ENCODE results near the gene ODF4. TPM values are rescaled to one million over a fixed set of nuclear protein-coding genes. Genes with fewer than 3 reads are reported as not detected.

Gene ODF4
- total RNA-seq, 1 experiment from 2014 or later, result not detected

- intact Hi-C loops (cut with micrococcal nuclease), result no loop called here
- CTCF ChIA-PET, result interaction anchor here (0.8 to 0.9 kb wide), 2 partner anchors 22 to 38 kb away, joined by 3 read pairs; partner anchors contain the start of gene RNF222
- no TSS peak for BruUV-seq (replicated peaks)
- Mint-ChIP-seq H3K9me3 (ENCODE audit: unreplicated experiment) (no peaks in the 10 kb centered on the region), H3K4me1 (ENCODE audit: insufficient read depth, unreplicated experiment) (peaks cover 10% of the 10 kb centered on the region), H3K27me3 (ENCODE audit: insufficient read depth, unreplicated experiment) (no peaks in the 10 kb centered on the region), H3K27ac (ENCODE audit: low read depth, unreplicated experiment) (peak overlapping the region; percentile 17), H3K36me3 (ENCODE audit: insufficient read depth, unreplicated experiment) (no peaks in the 10 kb centered on the region), H3K4me3 (ENCODE audit: unreplicated experiment) (no peak overlapping the region)
- peak; percentile 78 for DNase-seq (ENCODE audit: unreplicated experiment)
- POLR2A ChIA-PET, result interaction anchor here (0.7 to 3.1 kb wide), 7 partner anchors 17 to 77 kb away, joined by 3 to 16 read pairs (median 4); partner anchors contain the start of genes KRABD2 and SLC25A35
- TF ChIP-seq CTCF (IDR thresholded peaks at IDR 0.05; ENCODE audit: unreplicated experiment), result no peak
Measured at GRCh38 chr17:8359769-8360168, 20.1 kb downstream of the ODF4 start.

DNA sequence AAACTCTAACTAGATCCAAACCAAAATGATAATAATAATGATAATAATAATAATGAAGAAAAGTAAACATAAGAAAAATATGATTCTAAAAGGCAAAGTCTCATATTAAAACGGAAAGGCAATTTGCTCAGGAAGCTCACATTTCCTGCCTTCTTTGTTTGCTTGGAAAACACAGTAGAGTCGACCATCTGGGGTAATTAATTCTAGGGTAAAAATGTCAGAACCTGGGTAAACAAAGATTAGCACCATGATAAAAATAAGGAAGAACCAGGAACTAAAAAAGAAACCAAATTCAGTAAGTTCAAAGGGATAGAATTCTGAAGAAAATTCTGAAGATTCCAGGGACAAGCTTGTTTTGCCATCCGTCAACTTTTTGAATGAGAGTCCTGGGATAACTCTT, 20.6 kb downstream of the ODF4 start:
- Mint-ChIP-seq H3K36me3 (ENCODE audit: insufficient read depth, unreplicated experiment) (no peaks in the 10 kb centered on the region), H3K9me3 (ENCODE audit: unreplicated experiment) (no peaks in the 10 kb centered on the region), H3K4me1 (ENCODE audit: insufficient read depth, unreplicated experiment) (peaks cover 10% of the 10 kb centered on the region), H3K27me3 (ENCODE audit: insufficient read depth, unreplicated experiment) (no peaks in the 10 kb centered on the region), H3K27ac (ENCODE audit: low read depth, unreplicated experiment) (peak overlapping the region; percentile 17), H3K4me3 (ENCODE audit: unreplicated experiment) (no peak overlapping the region)
- no peak for TF ChIP-seq CTCF (IDR thresholded peaks at IDR 0.05; ENCODE audit: unreplicated experiment)
- intact Hi-C loops (cut with micrococcal nuclease), result no loop called here
- DNase-seq (ENCODE audit: unreplicated experiment), result no peak
- BruUV-seq (replicated peaks), result no TSS peak
- ChIA-PET POLR2A (interaction anchor here (0.7 to 3.1 kb wide), 9 partner anchors 16 to 77 kb away, joined by 3 to 16 read pairs (median 4); partner anchors contain the start of genes KRABD2, RANGRF and SLC25A35), CTCF (interaction anchor here (0.6 to 0.9 kb wide), 4 partner anchors 22 to 563 kb away, joined by 3 to 4 read pairs (median 3); partner anchors contain the start of gene RNF222)

- POLR2A ChIA-PET, result interaction anchor here (0.6 to 3.1 kb wide), 8 partner anchors 16 to 204 kb away, joined by 3 to 16 read pairs (median 3); partner anchors contain the start of genes KRABD2 and RANGRF
- H3K4me3 Mint-ChIP-seq (ENCODE audit: unreplicated experiment), result no peak overlapping the region
- no peaks in the 10 kb centered on the region for H3K27me3 Mint-ChIP-seq (ENCODE audit: insufficient read depth, unreplicated experiment)
- no peak overlapping the region for H3K27ac Mint-ChIP-seq (ENCODE audit: low read depth, unreplicated experiment)
- no peak for TF ChIP-seq CTCF (IDR thresholded peaks at IDR 0.05; ENCODE audit: unreplicated experiment)
- H3K4me1 Mint-ChIP-seq (ENCODE audit: insufficient read depth, unreplicated experiment), result peaks cover 10% of the 10 kb centered on the region
- no peaks in the 10 kb centered on the region for H3K36me3 Mint-ChIP-seq (ENCODE audit: insufficient read depth, unreplicated experiment)
- CTCF ChIA-PET, result interaction anchor here (0.6 to 0.9 kb wide), 4 partner anchors 21 to 563 kb away, joined by 3 to 4 read pairs (median 3); partner anchors contain the start of gene RNF222
- intact Hi-C loops (cut with micrococcal nuclease), result no loop called here
- H3K9me3 Mint-ChIP-seq (ENCODE audit: unreplicated experiment), result no peaks in the 10 kb centered on the region
- BruUV-seq (replicated peaks), result no TSS peak
- no peak for DNase-seq (ENCODE audit: unreplicated experiment)
Measured at GRCh38 chr17:8360751-8361150, 21.1 kb downstream of the ODF4 start.

DNA sequence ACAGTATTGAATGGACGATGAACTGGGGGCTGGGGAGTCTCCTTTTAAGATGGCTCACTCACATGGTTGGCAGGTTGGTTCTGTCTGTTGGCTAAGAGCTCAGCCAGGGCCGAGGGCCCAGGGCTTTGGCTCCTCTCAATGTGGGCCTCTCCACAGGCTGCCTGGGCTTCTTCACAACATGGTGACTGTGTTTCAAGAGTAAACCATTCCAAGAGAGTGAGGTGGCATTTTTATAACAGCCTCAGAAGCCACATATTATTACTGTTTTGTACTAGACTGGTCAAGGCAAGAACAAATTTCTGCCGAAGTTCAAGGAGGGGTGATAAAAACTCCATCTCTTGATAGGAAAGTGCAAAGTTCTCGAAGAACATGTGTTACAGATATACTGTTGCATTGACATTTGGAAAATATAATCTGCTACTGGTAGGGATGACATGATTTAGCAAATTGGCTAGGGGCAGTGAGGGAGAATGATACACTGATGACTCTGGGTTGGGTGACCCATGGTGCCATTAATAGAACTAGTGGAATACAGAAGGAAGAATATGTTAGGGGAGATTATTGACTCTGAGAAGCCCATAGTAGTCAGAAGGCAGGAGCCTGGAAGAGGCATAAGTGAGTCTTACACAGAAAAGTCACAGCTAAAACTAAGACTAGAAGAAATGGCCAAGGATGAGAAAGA, 23.2 kb downstream of the ODF4 start:
- CTCF ChIA-PET, result interaction anchor here (1.3 kb wide), 1 partner anchor 14 kb away, joined by 5 read pairs; the partner anchor contains the start of gene KRABD2
- no peak for DNase-seq (ENCODE audit: unreplicated experiment)
- no peak overlapping the region for H3K27ac Mint-ChIP-seq (ENCODE audit: low read depth, unreplicated experiment)
- TF ChIP-seq CTCF (IDR thresholded peaks at IDR 0.05; ENCODE audit: unreplicated experiment), result no peak
- H3K36me3 Mint-ChIP-seq (ENCODE audit: insufficient read depth, unreplicated experiment), result peaks cover 5% of the 10 kb centered on the region
- POLR2A ChIA-PET, result interaction anchor here (3.1 kb wide), 1 partner anchor 14 kb away, joined by 16 read pairs; the partner anchor contains the start of gene KRABD2
- H3K9me3 Mint-ChIP-seq (ENCODE audit: unreplicated experiment), result no peaks in the 10 kb centered on the region
- peaks cover 19% of the 10 kb centered on the region for H3K4me1 Mint-ChIP-seq (ENCODE audit: insufficient read depth, unreplicated experiment)
- BruUV-seq (replicated peaks), result no TSS peak
- intact Hi-C loops (cut with micrococcal nuclease), result no loop called here
- H3K4me3 Mint-ChIP-seq (ENCODE audit: unreplicated experiment), result no peak overlapping the region
- H3K27me3 Mint-ChIP-seq (ENCODE audit: insufficient read depth, unreplicated experiment), result no peaks in the 10 kb centered on the region

All from MCF 10A (cell line).